Stomach (tissue), 19 donors: ENCODE measurements around the gene RAD21L1. TPM values are rescaled to one million over a fixed set of nuclear protein-coding genes. Genes with fewer than 3 reads are reported as not detected.

Experiments
- DNase-seq, 2 donors: peaks; one replicate each; pipeline versions ENCODE4 v3.0.0 to v3.0.0-alpha.2; 2013 to 2019
- H3K27ac ChIP-seq, 5 donors: fragments of 200-600 bp in 4 of 5; sonication (generic) in 4 of 5; one replicate each; pipeline ENCODE4 v1.5.1; 2013 to 2019; ENCODE audit warnings: mild to moderate bottlenecking in 1 of 5, moderate library complexity in 1 of 5
- H3K27me3 ChIP-seq, 3 donors: fragments of 200-600 bp; sonication (generic); one replicate each; pipeline ENCODE4 v1.5.1; 2017 to 2019; ENCODE audit warnings: mixed run types in 1 of 3
- H3K36me3 ChIP-seq, 4 donors: fragments of 200-600 bp; sonication (generic); 1 replicate in 3 of 4; 2 replicates in 1 of 4; pipeline ENCODE4 v1.5.1; 2016 to 2019
- H3K4me1 ChIP-seq, 4 donors: fragments of 200-600 bp; sonication (generic); one replicate each; pipeline ENCODE4 v1.5.1; 2016 to 2019
- H3K4me3 ChIP-seq, 4 donors: fragments of 200-600 bp; sonication (generic) in 3 of 4; one replicate each; pipeline ENCODE4 v1.5.1; 2016 to 2019; ENCODE audit warnings: mild to moderate bottlenecking in 1 of 4
- H3K9me3 ChIP-seq, 4 donors: fragments of 200-600 bp; sonication (generic); one replicate each; pipeline ENCODE4 v1.5.1; 2016 to 2019
- EP300 ChIP-seq: sonication (generic); formaldehyde crosslinking; IDR thresholded peaks from one replicate; pipeline ENCODE4 v1.6.1; 2017; ENCODE audit warnings: antibody characterized with exemption
- POLR2A ChIP-seq, 4 donors: fragments of 450-650 bp; IDR thresholded peaks; one replicate each; pipeline ENCODE4 v1.6.1; 2016; ENCODE audit warnings: antibody characterized with exemption in 4 of 4, control low read depth in 2 of 4, mild to moderate bottlenecking in 1 of 4, moderate library complexity in 1 of 4
- POLR2AphosphoS5 ChIP-seq, 3 donors: sonication (generic); formaldehyde crosslinking; IDR thresholded peaks; one replicate each; pipeline ENCODE4 v1.6.1; 2016; ENCODE audit warnings: antibody characterized with exemption in 3 of 3
- WGBS, 5 donors: extraction: QIAGEN DNeasy Blood & Tissue Kit in 3 of 5; methylation state at CpG; one replicate each; pipeline versions ENCODE4 v1.1.5 to v1.1.7; 2013 to 2018; 5-methylcytosine and 5-hydroxymethylcytosine counted together
- intact Hi-C: fragments of 100-400 bp; cut with DNase I; formaldehyde crosslinking; loops from one replicate; pipeline ENCODE4 v1.15.1; 2023; ENCODE audit warnings: low total_unique reads
- long read RNA-seq, 10 donors: transcript quantifications; one replicate each; lab custom pipeline, GENCODE V29; 2026
- polyA plus RNA-seq, 3 donors: library from polyadenylated mRNA; stranded (reverse); fragments of 200-250 nt; gene quantifications; one replicate each; pipeline ENCODE4 v1.2.3, GENCODE V29; 2013
- total RNA-seq, 5 donors: library from RNA; depleted of rRNA; stranded (reverse); fragments of >200 nt; gene quantifications; one replicate each; pipeline versions ENCODE4 v1.1.0 to v1.2.3, GENCODE V29; 2014 to 2016
- TF ChIP-seq, protein P1 (sequence below), 7 experiments: fragments of 450-650 bp in 4 of 7; fragments of 200-600 bp in 3 of 7; sonication (generic) in 3 of 7; IDR thresholded peaks; one replicate each; pipeline ENCODE4 v1.5.1; 2016 to 2019; ENCODE audit warnings: antibody characterized with exemption in 7 of 7, control low read depth in 2 of 7, mild to moderate bottlenecking in 1 of 7
- donor health status: healthy with polysubstance abuse.
- donor health status: Bipolar disorder and iron deficiency.
- donor health status: healthy.

The RAD21L1 gene
- total RNA-seq = not detected
- not detected for polyA plus RNA-seq
- long read RNA-seq, donor 1 = 0 reads
- long read RNA-seq, donor 2 = 0 reads
- long read RNA-seq, donor 3 = 0 reads
- long read RNA-seq, donor 4 = 0 reads
- long read RNA-seq, donor 5 = 0 reads
- long read RNA-seq, donor 6 = 0 reads
- long read RNA-seq, donor 7 = 0 reads
- long read RNA-seq, donor 8 = 0 reads
- long read RNA-seq, donor 9 = 0 reads
- long read RNA-seq, donor 10 = 0 reads

DNA sequence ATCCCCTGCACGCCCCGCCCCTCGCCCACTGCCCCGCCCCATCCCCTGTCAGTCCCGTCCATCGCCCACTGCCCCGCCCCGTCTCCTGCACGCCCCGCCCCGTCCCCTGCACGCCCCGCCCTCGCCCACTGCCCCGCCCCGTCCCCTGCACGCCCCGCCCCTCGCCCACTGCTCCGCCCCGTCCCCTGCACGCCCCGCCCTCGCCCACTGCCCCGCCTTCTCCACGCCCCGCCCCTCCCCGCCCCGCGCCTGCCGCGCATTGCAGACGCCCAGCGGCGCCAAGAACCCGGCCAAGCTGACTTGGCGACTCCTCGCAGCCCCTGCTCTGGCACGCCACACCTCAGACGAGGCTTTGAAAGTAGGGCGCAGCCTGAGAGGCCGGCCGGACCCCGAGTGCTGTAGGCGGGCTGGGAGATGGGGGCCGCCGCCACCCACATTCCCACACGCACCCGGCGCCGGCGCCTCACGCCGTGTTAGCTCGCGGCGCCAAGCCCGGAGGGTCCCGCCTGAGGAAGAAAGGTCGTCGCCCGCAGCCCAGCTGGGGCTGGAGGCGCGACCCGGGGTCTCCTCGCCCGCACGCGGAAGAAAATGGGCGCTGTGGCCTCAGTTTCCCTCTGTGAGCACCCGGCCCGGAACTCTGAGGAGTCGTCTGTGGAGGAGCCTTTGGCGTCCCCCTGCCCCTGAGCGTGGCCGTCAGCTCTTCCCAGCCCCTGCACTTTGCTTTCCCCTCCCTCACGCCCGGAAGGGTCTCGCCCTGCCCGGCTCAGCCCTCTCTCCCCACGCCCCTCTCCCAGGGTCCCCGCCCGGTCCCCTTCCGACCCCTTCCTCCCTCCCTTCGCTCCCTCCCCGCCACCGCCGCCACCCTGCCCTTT lies at the start of gene RAD21L1:
Gene RAD21L1, plus strand, starts transcription at position 262 of the 872 bp plus-strand sequence. CDS start 2,410 bp downstream, outside the sequence.
- DNase-seq = peak; percentile 84 to 86
- no peaks in the 10 kb centered on the region for H3K36me3 ChIP-seq
- 0 to 7% (median 2%) methylated on average over 18 to 85 of the region's 88 CpGs for WGBS, 5 donors
- peaks cover 12 to 23% (median 21%) of the 10 kb centered on the region in 4 donors for H3K4me1 ChIP-seq
- peak within 1 kb of the TSS; percentile 44 to 74 (median 54) for H3K27ac ChIP-seq
- intact Hi-C loops = no loop called here
- peaks cover 0 to 51% (median 15%) of the 10 kb centered on the region in 3 donors for H3K27me3 ChIP-seq
- H3K4me3 ChIP-seq = peak within 1 kb of the TSS; percentile 70 to 74 (median 72)
- TF ChIP-seq, protein P1, sequence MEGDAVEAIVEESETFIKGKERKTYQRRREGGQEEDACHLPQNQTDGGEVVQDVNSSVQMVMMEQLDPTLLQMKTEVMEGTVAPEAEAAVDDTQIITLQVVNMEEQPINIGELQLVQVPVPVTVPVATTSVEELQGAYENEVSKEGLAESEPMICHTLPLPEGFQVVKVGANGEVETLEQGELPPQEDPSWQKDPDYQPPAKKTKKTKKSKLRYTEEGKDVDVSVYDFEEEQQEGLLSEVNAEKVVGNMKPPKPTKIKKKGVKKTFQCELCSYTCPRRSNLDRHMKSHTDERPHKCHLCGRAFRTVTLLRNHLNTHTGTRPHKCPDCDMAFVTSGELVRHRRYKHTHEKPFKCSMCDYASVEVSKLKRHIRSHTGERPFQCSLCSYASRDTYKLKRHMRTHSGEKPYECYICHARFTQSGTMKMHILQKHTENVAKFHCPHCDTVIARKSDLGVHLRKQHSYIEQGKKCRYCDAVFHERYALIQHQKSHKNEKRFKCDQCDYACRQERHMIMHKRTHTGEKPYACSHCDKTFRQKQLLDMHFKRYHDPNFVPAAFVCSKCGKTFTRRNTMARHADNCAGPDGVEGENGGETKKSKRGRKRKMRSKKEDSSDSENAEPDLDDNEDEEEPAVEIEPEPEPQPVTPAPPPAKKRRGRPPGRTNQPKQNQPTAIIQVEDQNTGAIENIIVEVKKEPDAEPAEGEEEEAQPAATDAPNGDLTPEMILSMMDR (IDR thresholded peaks at IDR 0.05) = no peak
- TF ChIP-seq POLR2AphosphoS5 (IDR thresholded peaks at IDR 0.05) = peak in 1 of 3 donors; percentile 23
- H3K9me3 ChIP-seq = no peaks in the 10 kb centered on the region

DNA sequence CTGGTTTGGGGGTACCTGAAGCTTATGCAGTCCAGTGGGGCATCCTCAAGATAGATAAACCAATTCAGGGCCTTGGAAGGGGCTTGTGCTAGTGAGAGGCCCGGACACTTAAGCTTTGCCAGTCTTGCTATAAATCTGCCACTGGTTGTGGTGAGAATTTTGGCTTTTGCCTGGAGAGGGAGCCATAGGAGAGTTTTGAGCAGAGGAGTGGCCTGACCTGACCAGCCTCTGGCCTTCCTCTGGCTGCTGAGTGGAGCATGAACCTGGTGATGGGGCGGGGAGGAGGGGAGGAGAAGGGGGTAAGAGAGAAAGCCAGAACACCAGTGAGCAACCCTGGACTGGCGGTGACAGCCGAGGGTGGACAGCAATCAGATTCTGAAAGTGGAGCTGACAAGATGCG lies 48.2 kb upstream of the RAD21L1 start:
- Histone ChIP-seq H3K4me1 (no peaks in the 10 kb centered on the region), H3K36me3 (peaks cover 0 to 70% (median 49%) of the 10 kb centered on the region in 4 donors), H3K4me3 (no peak overlapping the region), H3K9me3 (no peaks in the 10 kb centered on the region), H3K27ac (no peak overlapping the region), H3K27me3 (peaks cover 0 to under 1% (median 0%) of the 10 kb centered on the region in 3 donors)
- 82 to 87% (median 86%) methylated on average over 5 of the region's 5 CpGs for WGBS, 5 donors
- no peak for DNase-seq
- intact Hi-C loops = no loop called here
- TF ChIP-seq, protein P1 (IDR thresholded peaks at IDR 0.05) = no peak
- TF ChIP-seq EP300 (no peak), POLR2A (IDR thresholded peaks at IDR 0.05) (no peak), POLR2AphosphoS5 (IDR thresholded peaks at IDR 0.05) (no peak)

DNA sequence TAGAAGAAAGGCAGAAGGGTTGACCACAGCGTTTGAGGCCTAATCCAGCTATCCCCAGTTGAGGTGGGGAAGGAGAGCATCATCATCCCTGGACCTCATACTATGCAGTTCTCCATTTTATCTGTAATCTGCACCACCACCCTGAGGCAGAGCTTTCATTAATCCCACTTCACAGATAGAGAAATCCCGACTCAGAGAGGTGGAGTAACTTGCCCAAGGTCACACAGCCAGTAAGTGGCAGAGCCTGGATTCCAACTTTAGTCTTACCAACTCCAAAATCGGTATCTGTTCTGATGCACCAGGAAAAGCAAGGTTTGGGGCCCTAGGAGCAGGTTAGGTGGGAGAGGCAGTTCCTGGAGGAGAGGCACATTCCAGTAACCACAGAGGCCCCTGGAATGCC lies 47.7 kb upstream of the RAD21L1 start:
- Histone ChIP-seq H3K27me3 (peaks cover 0 to 5% (median 0%) of the 10 kb centered on the region in 3 donors), H3K36me3 (peaks cover 0 to 65% (median 44%) of the 10 kb centered on the region in 4 donors), H3K9me3 (no peaks in the 10 kb centered on the region), H3K4me3 (no peak overlapping the region), H3K4me1 (no peaks in the 10 kb centered on the region), H3K27ac (no peak overlapping the region)
- WGBS, 5 donors = 82 to 96% (median 89%) methylated on average over 3 of the region's 3 CpGs
- intact Hi-C loops = no loop called here
- no peak for TF ChIP-seq POLR2A (IDR thresholded peaks at IDR 0.05)
- TF ChIP-seq POLR2AphosphoS5 (IDR thresholded peaks at IDR 0.05) = no peak
- TF ChIP-seq EP300 = no peak
- TF ChIP-seq, protein P1 (IDR thresholded peaks at IDR 0.05) = no peak
- DNase-seq = no peak

DNA sequence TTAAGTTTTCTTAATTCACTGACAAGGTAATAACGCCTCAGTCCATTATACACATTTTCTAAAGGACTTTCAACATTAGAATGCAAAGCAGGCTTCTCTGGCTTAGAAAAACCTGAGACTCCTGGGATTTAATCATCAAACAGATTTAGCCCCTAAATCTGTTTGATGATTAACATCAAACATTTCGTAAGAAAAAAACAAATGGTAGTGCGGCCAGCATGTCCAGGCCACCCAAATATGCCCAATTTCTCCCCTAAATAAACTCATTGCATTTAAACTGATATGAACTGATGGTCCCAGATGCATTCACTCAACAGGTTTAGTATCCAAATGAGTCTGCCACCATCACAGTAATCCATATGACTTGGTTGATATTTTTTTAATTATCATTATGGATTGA lies 47.2 kb upstream of the RAD21L1 start:
- intact Hi-C loops = no loop called here
- WGBS, 5 donors = 91 to 93% (median 92%) methylated on average over 3 of the region's 3 CpGs
- TF ChIP-seq, protein P1 (IDR thresholded peaks at IDR 0.05) = no peak
- TF ChIP-seq EP300 (no peak), POLR2A (IDR thresholded peaks at IDR 0.05) (no peak), POLR2AphosphoS5 (IDR thresholded peaks at IDR 0.05) (no peak)
- Histone ChIP-seq H3K9me3 (no peaks in the 10 kb centered on the region), H3K27ac (no peak overlapping the region), H3K4me3 (no peak overlapping the region), H3K36me3 (peaks cover 0 to 60% (median 39%) of the 10 kb centered on the region in 4 donors), H3K4me1 (no peaks in the 10 kb centered on the region), H3K27me3 (peaks cover 0 to 10% (median under 1%) of the 10 kb centered on the region in 3 donors)
- no peak for DNase-seq
